Activated CD4-positive, alpha-beta T cell treated with anti-CD3 and anti-CD28 coated beads, Interleukin-2, amount 10 ng/mL, durations not matched to agents 24 days and 14 days (primary cell): ENCODE results near the gene ZC3H4. TPM values are rescaled to one million over a fixed set of nuclear protein-coding genes. Genes with fewer than 3 reads are reported as not detected.
A peak's percentile ranks its signal among the peaks of the same experiment; 100 is the strongest.
"Not testable (repeated sequence)": the region's sequence is repeated elsewhere in the genome, so short reads cannot be mapped to it uniquely, and the experiment has no call there.

Experiments
- DNase-seq: peaks from one replicate; pipeline ENCODE4 v3.0.0; 2022
- H3K27ac Mint-ChIP-seq: one replicate; pipeline ENCODE4 v1.8.0; 2022; ENCODE audit warnings: mild to moderate bottlenecking, mixed read lengths
- H3K27me3 Mint-ChIP-seq: one replicate; pipeline ENCODE4 v1.8.0; 2022; ENCODE audit warnings: mixed read lengths
- H3K36me3 Mint-ChIP-seq: one replicate; pipeline ENCODE4 v1.8.0; 2022; ENCODE audit warnings: low read depth, mild to moderate bottlenecking, mixed read lengths
- H3K4me1 Mint-ChIP-seq: one replicate; pipeline ENCODE4 v1.8.0; 2021; ENCODE audit warnings: mixed read lengths
- H3K4me3 Mint-ChIP-seq: one replicate; pipeline ENCODE4 v1.8.0; 2022; ENCODE audit warnings: mild to moderate bottlenecking, moderate library complexity, mixed read lengths
- H3K9me3 Mint-ChIP-seq: one replicate; pipeline ENCODE4 v1.8.0; 2021; ENCODE audit warnings: mixed read lengths
- intact Hi-C: fragments of 100-400 bp; cut with micrococcal nuclease; formaldehyde crosslinking; loops from one replicate; pipeline ENCODE4 v1.15.1; 2023
- total RNA-seq: library from RNA; stranded (reverse); gene quantifications from 2 replicates; pipeline ENCODE4 v1.2.3, GENCODE V29; 2022

ZC3H4 gene
- total RNA-seq, 1 donor from 2014 or later = 103 TPM

GRCh38 chr19:47145639-47146486 is 32.3 kb upstream of the ZC3H4 start:
- Mint-ChIP-seq H3K4me3 (peak overlapping the region; percentile 62), H3K4me1 (peaks cover 50% of the 10 kb centered on the region), H3K27me3 (no peaks in the 10 kb centered on the region), H3K36me3 (peaks cover 62% of the 10 kb centered on the region), H3K9me3 (no peaks in the 10 kb centered on the region), H3K27ac (peak overlapping the region; percentile 76)
- DNase-seq = peak; percentile 75
- intact Hi-C loops = loop anchor here (5.0 kb wide), 1 partner anchor 36 kb away; no protein-coding TSS in a partner anchor

GRCh38 chr19:47144630-47145029 is 31.1 kb upstream of the ZC3H4 start:
- Mint-ChIP-seq H3K27me3 (no peaks in the 10 kb centered on the region), H3K27ac (no peak overlapping the region)
- intact Hi-C loops = loop anchor here (5.0 kb wide), 1 partner anchor 38 kb away; no protein-coding TSS in a partner anchor

DNA sequence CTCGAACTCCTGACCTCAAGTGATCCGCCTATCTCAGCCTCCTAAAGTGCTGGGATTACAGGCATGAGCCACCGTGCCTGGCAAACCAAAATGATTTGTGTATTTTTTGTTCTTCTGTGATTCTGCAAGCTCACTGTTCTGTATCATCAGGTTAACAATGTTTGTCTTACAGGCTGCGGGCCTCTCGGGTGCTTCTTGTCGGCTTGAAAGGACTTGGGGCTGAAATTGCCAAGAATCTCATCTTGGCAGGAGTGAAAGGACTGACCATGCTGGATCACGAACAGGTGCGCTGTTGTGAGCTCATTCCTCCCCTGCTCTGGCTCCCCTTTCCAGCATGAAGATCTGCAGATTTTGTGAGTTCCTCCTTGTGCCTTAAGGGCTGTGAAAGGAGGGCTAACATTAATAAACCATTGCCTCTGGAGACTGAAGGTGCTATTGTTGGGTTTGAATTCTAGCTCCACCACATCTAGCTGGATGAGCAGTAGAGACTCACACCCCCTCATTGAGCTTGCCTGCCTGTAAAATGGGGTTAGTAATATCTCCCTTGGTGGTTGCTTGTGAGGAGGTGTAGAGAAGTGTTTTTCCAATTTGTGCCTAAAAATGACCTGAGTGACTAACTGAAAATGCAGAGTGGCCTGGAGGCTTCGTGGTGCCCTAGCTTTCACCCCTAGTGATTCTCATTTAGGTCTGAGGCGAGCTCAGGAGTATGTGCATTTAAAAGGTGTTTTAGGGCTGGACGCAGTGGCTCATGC is 29.9 kb upstream of the ZC3H4 start:
- Mint-ChIP-seq H3K27me3 (no peaks in the 10 kb centered on the region), H3K4me3 (peak overlapping the region; percentile 18), H3K36me3 (peaks cover 56% of the 10 kb centered on the region), H3K9me3 (no peaks in the 10 kb centered on the region), H3K27ac (peak overlapping the region; percentile 75), H3K4me1 (peaks cover 45% of the 10 kb centered on the region)
- DNase-seq = no peak
- intact Hi-C loops = no loop called here

More at GRCh38 chr19:47144630-47145029, 31.1 kb upstream of the ZC3H4 start:
- peaks cover 45% of the 10 kb centered on the region for H3K4me1 Mint-ChIP-seq
- no peak for DNase-seq
- peaks cover 53% of the 10 kb centered on the region for H3K36me3 Mint-ChIP-seq
- no peaks in the 10 kb centered on the region for H3K9me3 Mint-ChIP-seq
- H3K4me3 Mint-ChIP-seq = no peak overlapping the region

DNA sequence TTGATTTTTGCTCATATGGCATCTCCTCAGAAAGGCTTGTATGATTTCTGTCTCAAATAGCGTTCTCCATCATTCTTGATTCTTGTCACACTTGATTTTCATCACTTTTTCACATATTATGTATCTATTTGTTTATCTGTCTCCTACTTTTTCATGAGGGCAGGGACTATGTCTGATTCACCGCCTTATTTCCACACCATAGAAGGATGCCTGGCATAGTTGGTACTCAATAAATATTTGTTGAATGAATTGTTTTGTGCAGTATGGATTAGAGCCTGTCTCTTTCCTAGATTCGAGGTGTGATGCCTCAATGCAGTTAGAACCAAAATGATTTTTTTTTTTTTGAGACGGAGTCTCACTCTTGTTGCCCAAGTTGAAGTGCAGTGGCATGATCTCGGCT is 29.2 kb upstream of the ZC3H4 start:
- no peak for DNase-seq
- H3K27me3 Mint-ChIP-seq = no peaks in the 10 kb centered on the region
- H3K27ac Mint-ChIP-seq = peak overlapping the region; percentile 68
- peaks cover 43% of the 10 kb centered on the region for H3K4me1 Mint-ChIP-seq
- H3K9me3 Mint-ChIP-seq = no peaks in the 10 kb centered on the region
- intact Hi-C loops = no loop called here
- H3K4me3 Mint-ChIP-seq = no peak overlapping the region
- peaks cover 51% of the 10 kb centered on the region for H3K36me3 Mint-ChIP-seq

DNA sequence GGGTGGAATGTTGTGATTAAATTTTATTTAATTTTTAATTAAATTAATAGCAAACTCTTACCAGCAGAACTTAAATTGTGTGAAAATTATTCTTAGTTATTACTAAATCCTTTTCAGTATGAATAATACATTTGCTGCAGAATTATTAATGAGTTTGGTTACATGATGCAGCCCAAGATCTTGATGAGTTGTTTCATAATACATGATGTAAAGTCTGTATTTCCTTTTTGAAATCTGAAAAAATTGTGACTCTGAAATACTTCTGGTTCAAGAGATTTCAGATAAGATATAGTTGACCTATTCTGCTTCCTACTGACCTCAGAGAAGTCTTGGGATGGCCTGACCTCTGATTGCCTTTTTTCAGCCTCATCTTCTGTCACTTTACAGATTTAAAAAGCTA is 28.1 kb upstream of the ZC3H4 start:
- Mint-ChIP-seq H3K4me1 (peaks cover 40% of the 10 kb centered on the region), H3K4me3 (no peak overlapping the region), H3K36me3 (peaks cover 48% of the 10 kb centered on the region), H3K27ac (no peak overlapping the region), H3K9me3 (no peaks in the 10 kb centered on the region), H3K27me3 (no peaks in the 10 kb centered on the region)
- intact Hi-C loops = no loop called here
- DNase-seq = no peak

DNA sequence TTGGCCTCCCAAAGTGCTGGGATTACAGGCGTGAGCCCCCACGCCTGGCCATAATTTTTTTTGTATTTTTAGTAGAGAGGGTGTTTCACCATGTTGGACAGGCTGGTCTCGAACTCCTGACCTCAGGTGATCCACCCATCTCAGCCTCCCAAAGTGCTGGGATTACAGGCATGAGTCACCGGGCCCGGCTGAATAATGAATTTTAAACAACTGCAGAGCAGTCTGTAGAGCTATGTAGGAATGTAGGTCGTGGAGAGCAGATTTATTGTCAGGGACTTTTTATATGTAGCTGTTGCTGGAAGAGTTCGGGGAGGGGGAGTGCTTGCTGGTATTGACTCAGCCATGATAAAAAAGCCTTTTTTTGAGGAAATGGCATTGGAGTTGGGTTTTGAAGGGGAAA is 27.7 kb upstream of the ZC3H4 start:
- H3K4me3 Mint-ChIP-seq, intact Hi-C loops, H3K9me3 Mint-ChIP-seq, DNase-seq, H3K27me3 Mint-ChIP-seq: not testable (repeated sequence)
- peak overlapping the region; percentile 64 for H3K27ac Mint-ChIP-seq
- peaks cover 35% of the 10 kb centered on the region for H3K4me1 Mint-ChIP-seq
- H3K36me3 Mint-ChIP-seq = peaks cover 46% of the 10 kb centered on the region

GRCh38 chr19:47135156-47135555 is 21.6 kb upstream of the ZC3H4 start:
- H3K36me3 Mint-ChIP-seq = peaks cover 56% of the 10 kb centered on the region
- H3K4me1 Mint-ChIP-seq = peaks cover 55% of the 10 kb centered on the region
- intact Hi-C loops = no loop called here
- H3K9me3 Mint-ChIP-seq = peaks cover 5% of the 10 kb centered on the region
- no peak for DNase-seq
- H3K27ac Mint-ChIP-seq = peak overlapping the region; percentile 13
- peak overlapping the region; percentile 5 for H3K4me3 Mint-ChIP-seq
- H3K27me3 Mint-ChIP-seq = peaks cover 2% of the 10 kb centered on the region

DNA sequence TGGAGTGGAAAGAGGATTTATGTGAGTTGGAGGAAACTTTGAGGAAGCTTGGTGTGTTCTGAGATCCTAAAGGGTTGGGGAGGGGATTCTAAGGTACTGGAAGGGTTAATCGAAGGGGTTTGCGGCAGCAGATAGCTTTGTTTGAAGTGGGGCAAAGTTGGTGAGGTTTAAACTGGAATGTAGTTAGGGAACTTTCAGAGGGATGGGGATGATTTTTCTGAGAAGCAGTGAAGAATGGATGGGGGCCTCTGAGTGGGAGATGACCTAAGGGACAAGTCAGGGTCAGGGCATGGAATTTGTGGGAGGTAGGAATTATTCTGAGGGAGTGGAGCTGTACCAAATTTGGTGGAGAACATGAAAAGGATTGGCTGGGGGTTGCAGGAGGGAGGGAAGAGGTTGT is 21.0 kb upstream of the ZC3H4 start:
- Mint-ChIP-seq H3K4me1 (peaks cover 55% of the 10 kb centered on the region), H3K36me3 (peaks cover 56% of the 10 kb centered on the region), H3K4me3 (peak overlapping the region; percentile 14), H3K9me3 (peaks cover 5% of the 10 kb centered on the region), H3K27ac (peak overlapping the region; percentile 20), H3K27me3 (peaks cover 2% of the 10 kb centered on the region)
- DNase-seq = no peak
- intact Hi-C loops = loop anchor here (5.0 kb wide), 1 partner anchor 93 kb away; no protein-coding TSS in a partner anchor

GRCh38 chr19:47133021-47133471 is 19.5 kb upstream of the ZC3H4 start:
- peaks cover 47% of the 10 kb centered on the region for H3K36me3 Mint-ChIP-seq
- no peak for DNase-seq
- H3K9me3 Mint-ChIP-seq = peaks cover 5% of the 10 kb centered on the region
- peak overlapping the region; percentile 61 for H3K27ac Mint-ChIP-seq
- peak overlapping the region; percentile 98 for H3K4me3 Mint-ChIP-seq
- intact Hi-C loops = loop anchor here (5.0 kb wide), 1 partner anchor 94 kb away; no protein-coding TSS in a partner anchor
- H3K4me1 Mint-ChIP-seq = peaks cover 49% of the 10 kb centered on the region
- peaks cover 2% of the 10 kb centered on the region for H3K27me3 Mint-ChIP-seq

DNA sequence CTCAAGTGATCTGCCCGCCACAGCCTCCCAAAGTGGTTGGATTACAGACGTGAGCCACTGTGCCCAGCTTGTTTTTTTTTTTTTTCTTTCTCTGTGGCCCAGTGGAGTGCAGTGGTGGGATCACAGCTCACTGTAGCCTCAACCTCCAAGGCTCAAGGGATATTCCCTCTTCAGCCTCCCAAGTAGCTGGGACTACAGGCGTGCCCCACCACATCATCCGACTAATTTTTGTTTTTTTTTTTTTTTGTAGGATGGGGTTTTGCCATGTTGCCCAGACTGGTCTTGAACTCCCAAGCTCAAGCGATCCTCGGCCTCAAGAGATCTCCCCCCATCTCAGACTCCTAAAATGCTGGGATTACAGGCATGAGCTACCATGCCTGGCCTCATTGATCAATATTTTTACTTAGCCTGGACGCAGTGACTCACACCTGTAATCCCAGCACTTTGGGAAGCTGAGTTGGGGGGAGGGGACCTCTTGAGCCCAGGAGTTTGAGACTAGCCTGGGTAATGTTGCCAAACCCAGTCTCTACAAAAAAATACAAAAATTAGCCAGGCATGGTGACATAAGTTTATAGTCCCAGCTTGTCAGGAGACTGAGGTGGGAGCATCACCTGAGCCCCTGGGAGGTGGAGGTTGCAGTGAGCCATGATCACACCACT is 18.7 kb upstream of the ZC3H4 start:
- peak overlapping the region; percentile 98 for H3K27ac Mint-ChIP-seq
- H3K27me3 Mint-ChIP-seq = peaks cover 2% of the 10 kb centered on the region
- peaks cover 5% of the 10 kb centered on the region for H3K9me3 Mint-ChIP-seq
- H3K4me3 Mint-ChIP-seq = peak overlapping the region; percentile 98
- no peak for DNase-seq
- intact Hi-C loops = loop anchor here (5.0 kb wide), 1 partner anchor 95 kb away; no protein-coding TSS in a partner anchor
- H3K4me1 Mint-ChIP-seq = peaks cover 49% of the 10 kb centered on the region
- peaks cover 47% of the 10 kb centered on the region for H3K36me3 Mint-ChIP-seq

DNA sequence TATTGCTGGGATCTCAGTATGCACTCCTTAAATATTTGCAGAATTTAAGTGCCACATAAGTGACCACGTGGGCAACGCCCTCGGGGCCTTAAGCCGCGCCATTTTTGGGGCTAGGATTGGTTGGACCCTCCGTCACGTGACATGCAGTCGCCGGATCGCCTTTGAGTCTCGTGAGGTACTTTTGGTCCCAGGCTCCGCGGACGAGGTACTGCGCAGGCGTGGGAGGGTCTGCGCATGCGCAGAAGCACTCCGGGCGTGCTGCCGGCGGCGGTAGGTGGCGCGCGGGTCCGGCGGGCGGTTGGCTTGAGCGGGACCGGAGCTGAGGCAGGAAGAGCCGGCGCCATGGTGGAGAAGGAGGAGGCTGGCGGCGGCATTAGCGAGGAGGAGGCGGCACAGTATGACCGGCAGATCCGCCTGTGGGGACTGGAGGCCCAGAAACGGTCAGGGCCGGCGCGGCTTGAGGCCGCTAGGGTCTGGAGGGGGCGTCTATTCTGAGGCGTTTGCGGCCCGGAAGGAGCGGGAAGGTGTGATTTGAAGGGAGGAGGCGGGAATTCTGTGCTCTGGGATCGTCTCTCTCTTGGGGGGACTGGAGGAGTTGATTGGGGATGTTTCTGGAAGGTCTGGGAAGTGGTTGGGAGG is 17.1 kb upstream of the ZC3H4 start, which contains the start of gene SAE1:
Gene SAE1 (plus strand): TSS at position 247 of the 639 bp plus-strand sequence. CDS start 96 bp downstream, at position 343.
- H3K4me3 Mint-ChIP-seq = peak within 1 kb of the TSS; percentile 98
- H3K9me3 Mint-ChIP-seq = peaks cover 5% of the 10 kb centered on the region
- peaks cover 2% of the 10 kb centered on the region for H3K27me3 Mint-ChIP-seq
- intact Hi-C loops = loop anchor here (1.0 to 5.0 kb wide), 2 partner anchors 17 to 97 kb away; partner anchors contain the start of gene ZC3H4
- H3K4me1 Mint-ChIP-seq = peaks cover 47% of the 10 kb centered on the region
- peaks cover 39% of the 10 kb centered on the region for H3K36me3 Mint-ChIP-seq
- peak within 1 kb of the TSS; percentile 98 for H3K27ac Mint-ChIP-seq
- DNase-seq = peak; percentile 98

GRCh38 chr19:47130120-47130588 is 16.6 kb upstream of the ZC3H4 start:
- peaks cover 5% of the 10 kb centered on the region for H3K9me3 Mint-ChIP-seq
- peaks cover 36% of the 10 kb centered on the region for H3K36me3 Mint-ChIP-seq
- H3K27me3 Mint-ChIP-seq = peaks cover 2% of the 10 kb centered on the region
- intact Hi-C loops = loop anchor here (1.0 to 5.0 kb wide), 2 partner anchors 17 to 97 kb away; partner anchors contain the start of gene ZC3H4
- no peak for DNase-seq
- peaks cover 44% of the 10 kb centered on the region for H3K4me1 Mint-ChIP-seq
- peak overlapping the region; percentile 98 for H3K27ac Mint-ChIP-seq
- H3K4me3 Mint-ChIP-seq = peak overlapping the region; percentile 98

GRCh38 chr19:47129579-47129978 is 16.0 kb upstream of the ZC3H4 start:
- H3K4me3 Mint-ChIP-seq = no peak overlapping the region
- DNase-seq = no peak
- H3K4me1 Mint-ChIP-seq = peaks cover 43% of the 10 kb centered on the region
- no peak overlapping the region for H3K27ac Mint-ChIP-seq
- intact Hi-C loops = no loop called here
- H3K27me3 Mint-ChIP-seq = peaks cover 2% of the 10 kb centered on the region
- H3K9me3 Mint-ChIP-seq = peaks cover 5% of the 10 kb centered on the region
- peaks cover 33% of the 10 kb centered on the region for H3K36me3 Mint-ChIP-seq
